ENCODE data around the gene IRF8. TPM values are rescaled to one million over a fixed set of nuclear protein-coding genes. Genes with fewer than 3 reads are reported as not detected.

IRF8 gene
- total and polyA plus RNA-seq, 2 of the 13 experiments (the other 11 are each of a cell fraction or from before 2014, with no cell fraction given) = not detected

DNA sequence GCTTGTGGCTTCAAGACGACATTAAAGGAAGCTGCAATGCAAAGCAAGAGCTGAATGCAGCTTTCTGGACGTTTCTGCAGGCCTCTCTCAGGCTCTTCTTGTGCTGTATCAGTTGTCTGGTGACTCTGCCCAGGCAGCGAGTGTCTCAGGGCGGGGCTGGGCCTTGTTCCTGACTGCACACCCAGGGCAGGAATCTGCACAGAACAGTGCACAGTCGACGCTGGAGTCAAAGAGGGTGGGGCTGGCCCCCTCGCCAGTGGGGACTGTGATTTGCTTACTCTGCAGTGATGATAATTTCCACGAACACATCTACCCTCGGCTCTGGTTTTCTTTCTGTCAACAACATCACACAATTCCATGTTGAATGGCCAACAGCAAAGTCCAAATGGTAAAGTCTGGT, 60.7 kb downstream of the IRF8 start:
- Histone ChIP-seq H3K36me3 (replicated peaks in 1 of 2; ENCODE audit: control insufficient read depth in 1 of 2, insufficient read depth in 2 of 2, low read length in 2 of 2) (no peaks in the 10 kb centered on the region), H3K4me1 (ENCODE audit: insufficient read depth, low read length) (no peaks in the 10 kb centered on the region), H3K9me3 (ENCODE audit: low read length) (no peaks in the 10 kb centered on the region), H3K79me2 (ENCODE audit: insufficient read depth, low read length) (no peaks in the 10 kb centered on the region), H3K4me3 (replicated peaks in 1 of 3; ENCODE audit: insufficient read depth in 1 of 3, low read depth in 2 of 3, low read length in 3 of 3) (no peak overlapping the region), H2AFZ (ENCODE audit: low read length) (no peak overlapping the region), H3K9ac (ENCODE audit: insufficient read depth, low read depth, low read length) (no peak overlapping the region), H3K27ac (ENCODE audit: extremely low read length, insufficient read depth, low read length) (no peak overlapping the region), H4K20me1 (ENCODE audit: insufficient read depth, low read length) (no peaks in the 10 kb centered on the region), H3K4me2 (ENCODE audit: low read depth, low read length) (no peak overlapping the region), H3K27me3 (ENCODE audit: control insufficient read depth in 1 of 2, insufficient read depth in 2 of 2, low read length in 2 of 2) (peaks cover 4 to 41% of the 10 kb centered on the region in 2 experiments; a peak in 4 of 5 replicates)
- DNase-seq (ENCODE audit: low spot score) (no peak), FAIRE-seq (no peak), ATAC-seq (no peak)
- in situ Hi-C loops (cut with HindIII; ENCODE audit: extremely low pct_ligation_motif_present, low pct_unique_long_range_greater_than_20kb) (no loop called here), intact Hi-C loops (cut with micrococcal nuclease; ENCODE audit: unreplicated experiment) (no loop called here)
- CTCF ChIA-PET (ENCODE audit: low intra/inter-chr PET ratio, low total read pairs) = no interaction called here
- BruUV-seq (replicated peaks) = no TSS peak
- WGBS (ENCODE audit: low lambda C conversion rate) = 6% methylated on average over 6 of the region's 9 CpGs
- no peak for TF ChIP-seq ZNF101 (CRISPR knock-in tag; IDR thresholded peaks at IDR 0.05; ENCODE audit: borderline replicate concordance, low read depth)
- no peak for TF ChIP-seq NFYB (CRISPR knock-in tag; IDR thresholded peaks at IDR 0.05)
- TF ChIP-seq ZNF720 (CRISPR knock-in tag; IDR thresholded peaks at IDR 0.05) = no peak
- TF ChIP-seq, protein P1, sequence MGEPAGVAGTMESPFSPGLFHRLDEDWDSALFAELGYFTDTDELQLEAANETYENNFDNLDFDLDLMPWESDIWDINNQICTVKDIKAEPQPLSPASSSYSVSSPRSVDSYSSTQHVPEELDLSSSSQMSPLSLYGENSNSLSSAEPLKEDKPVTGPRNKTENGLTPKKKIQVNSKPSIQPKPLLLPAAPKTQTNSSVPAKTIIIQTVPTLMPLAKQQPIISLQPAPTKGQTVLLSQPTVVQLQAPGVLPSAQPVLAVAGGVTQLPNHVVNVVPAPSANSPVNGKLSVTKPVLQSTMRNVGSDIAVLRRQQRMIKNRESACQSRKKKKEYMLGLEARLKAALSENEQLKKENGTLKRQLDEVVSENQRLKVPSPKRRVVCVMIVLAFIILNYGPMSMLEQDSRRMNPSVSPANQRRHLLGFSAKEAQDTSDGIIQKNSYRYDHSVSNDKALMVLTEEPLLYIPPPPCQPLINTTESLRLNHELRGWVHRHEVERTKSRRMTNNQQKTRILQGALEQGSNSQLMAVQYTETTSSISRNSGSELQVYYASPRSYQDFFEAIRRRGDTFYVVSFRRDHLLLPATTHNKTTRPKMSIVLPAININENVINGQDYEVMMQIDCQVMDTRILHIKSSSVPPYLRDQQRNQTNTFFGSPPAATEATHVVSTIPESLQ (CRISPR knock-in tag; conservative IDR thresholded peaks at IDR 0.05) = no peak
- TF ChIP-seq ZNF44 (CRISPR knock-in tag; IDR thresholded peaks at IDR 0.05) = no peak
- no peak for TF ChIP-seq ZNF34 (CRISPR knock-in tag; IDR thresholded peaks at IDR 0.05; ENCODE audit: borderline replicate concordance)
- TF ChIP-seq SPEN (CRISPR knock-in tag; IDR thresholded peaks at IDR 0.05; ENCODE audit: low read depth) = no peak
- no peak for TF ChIP-seq MEF2D (CRISPR knock-in tag; IDR thresholded peaks at IDR 0.05)
- TF ChIP-seq SRSF9 (IDR thresholded peaks at IDR 0.05; ENCODE audit: borderline replicate concordance, insufficient read depth, low read depth, low read length, poor library complexity, severe bottlenecking) = no peak
- no peak for TF ChIP-seq POGZ (CRISPR knock-in tag; IDR thresholded peaks at IDR 0.05)
- no peak for TF ChIP-seq ZNF790 (CRISPR knock-in tag; IDR thresholded peaks at IDR 0.05; ENCODE audit: borderline replicate concordance)
- TF ChIP-seq SOX13 (IDR thresholded peaks at IDR 0.05) = no peak
- no peak for TF ChIP-seq SOX13 (CRISPR knock-in tag; conservative IDR thresholded peaks at IDR 0.05 in 1 of 2, IDR thresholded peaks at IDR 0.05 in 1 of 2)
- TF ChIP-seq ZMYM2 (CRISPR knock-in tag; IDR thresholded peaks at IDR 0.05) = no peak
- TF ChIP-seq GATAD1 (CRISPR knock-in tag; IDR thresholded peaks at IDR 0.05) = no peak
- TF ChIP-seq SIN3A (IDR thresholded peaks at IDR 0.05; ENCODE audit: borderline replicate concordance, low read depth, low read length) = no peak
- TF ChIP-seq THYN1 (CRISPR knock-in tag; IDR thresholded peaks at IDR 0.05; ENCODE audit: borderline replicate concordance, low read depth) = no peak
- POLR2A ChIA-PET = no interaction called here

Data from HepG2 (cell line).